Astrocyte (in vitro differentiated cells and primary cell): ENCODE measurements around the gene TSPAN14. TPM values are rescaled to one million over a fixed set of nuclear protein-coding genes. Genes with fewer than 3 reads are reported as not detected.

Experiments used
- DNase-seq: peaks from one replicate; pipeline ENCODE4 v3.0.0-alpha.2; 2010; ENCODE audit warnings: low read depth
- FAIRE-seq: peaks from 2 replicates; lab custom pipeline; 2011; peaks lifted over from hg19 to GRCh38; lab: Jason Lieb, UNC
- H2AFZ ChIP-seq: 2 replicates; pipeline ENCODE4 v1.6.0; 2012; ENCODE audit warnings: low read depth, low read length, inconsistent platforms
- H3K27ac ChIP-seq: 2 replicates; pipeline ENCODE4 v1.5.1; 2011; ENCODE audit warnings: low read depth, low read length, inconsistent platforms
- H3K27me3 ChIP-seq: 2 replicates; pipeline ENCODE4 v1.6.0; 2011; ENCODE audit warnings: low read length, inconsistent platforms; ENCODE audit not compliant: insufficient read depth
- H3K36me3 ChIP-seq: 2 replicates; pipeline ENCODE4 v1.5.1; 2011; ENCODE audit warnings: low read length, inconsistent platforms; ENCODE audit not compliant: insufficient read depth
- H3K4me1 ChIP-seq: 2 replicates; pipeline ENCODE4 v1.5.1; 2011; ENCODE audit warnings: low read length, inconsistent platforms; ENCODE audit not compliant: insufficient read depth
- H3K4me2 ChIP-seq: 2 replicates; pipeline ENCODE4 v1.6.0; 2012; ENCODE audit warnings: low read length, inconsistent platforms
- H3K4me3 ChIP-seq: 2 replicates; pipeline ENCODE4 v1.5.1; 2011; ENCODE audit warnings: low read depth, mild to moderate bottlenecking, low read length, inconsistent platforms; ENCODE audit not compliant: insufficient read depth
- H3K79me2 ChIP-seq: 2 replicates; pipeline ENCODE4 v1.6.0; 2012; ENCODE audit warnings: mild to moderate bottlenecking, low read length, inconsistent platforms; ENCODE audit not compliant: insufficient read depth
- H3K9ac ChIP-seq: 2 replicates; pipeline ENCODE4 v1.6.0; 2012; ENCODE audit warnings: mild to moderate bottlenecking, low read length, inconsistent platforms
- H3K9me3 ChIP-seq: 2 replicates; pipeline ENCODE4 v1.5.1; 2012; ENCODE audit warnings: low read depth, mild to moderate bottlenecking, low read length, inconsistent platforms; ENCODE audit not compliant: insufficient read depth
- H4K20me1 ChIP-seq: 2 replicates; pipeline ENCODE4 v1.6.0; 2012; ENCODE audit warnings: low read length, inconsistent platforms; ENCODE audit not compliant: insufficient read depth
- H3K27ac Mint-ChIP-seq: one replicate; pipeline ENCODE4 v1.8.0; 2021; ENCODE audit warnings: mild to moderate bottlenecking, mixed read lengths; ENCODE audit not compliant: unreplicated experiment
- H3K27me3 Mint-ChIP-seq: one replicate; pipeline ENCODE4 v1.8.0; 2021; ENCODE audit warnings: low read depth, mixed read lengths; ENCODE audit not compliant: unreplicated experiment
- H3K36me3 Mint-ChIP-seq: one replicate; pipeline ENCODE4 v1.8.0; 2021; ENCODE audit warnings: low read depth, mixed read lengths; ENCODE audit not compliant: unreplicated experiment
- H3K4me1 Mint-ChIP-seq: one replicate; pipeline ENCODE4 v1.8.0; 2021; ENCODE audit warnings: low read depth, mixed read lengths; ENCODE audit not compliant: unreplicated experiment
- H3K4me3 Mint-ChIP-seq: one replicate; pipeline ENCODE4 v1.8.0; 2021; ENCODE audit warnings: mild to moderate bottlenecking, moderate library complexity, mixed read lengths; ENCODE audit not compliant: unreplicated experiment
- H3K9me3 Mint-ChIP-seq: one replicate; pipeline ENCODE4 v1.8.0; 2021; ENCODE audit warnings: mild to moderate bottlenecking, mixed read lengths; ENCODE audit not compliant: unreplicated experiment
- CTCF ChIP-seq: IDR thresholded peaks from 2 replicates; pipeline ENCODE4 v1.5.1; 2011; ENCODE audit warnings: low read depth, mild to moderate bottlenecking, inconsistent platforms, low read length, moderate library complexity; ENCODE audit not compliant: insufficient read depth
- EZH2 ChIP-seq: IDR thresholded peaks from 2 replicates; pipeline ENCODE4 v1.6.1; 2012; ENCODE audit warnings: mild to moderate bottlenecking, low read length, inconsistent platforms; ENCODE audit not compliant: insufficient read depth
- total RNA-seq: library from RNA; stranded (reverse); gene quantifications from 2 replicates; pipeline ENCODE4 v1.2.1, GENCODE V29; 2021

Gene TSPAN14
- total RNA-seq, 1 donor from 2014 or later, result 140 TPM

- DNase-seq (no peak), FAIRE-seq (no peak)
- Mint-ChIP-seq H3K27me3 (no peaks in the 10 kb centered on the region), H3K4me1 (peaks cover 75% of the 10 kb centered on the region), H3K36me3 (peaks cover 14% of the 10 kb centered on the region), H3K27ac (no peak overlapping the region), H3K9me3 (no peaks in the 10 kb centered on the region), H3K4me3 (no peak overlapping the region)
- Histone ChIP-seq H3K27me3 (no peaks in the 10 kb centered on the region), H3K79me2 (peaks cover 96% of the 10 kb centered on the region), H3K4me2 (no peak overlapping the region), H2AFZ (no peak overlapping the region), H3K9ac (no peak overlapping the region), H3K4me1 (peaks cover 59% of the 10 kb centered on the region), H3K4me3 (no peak overlapping the region), H3K27ac (no peak overlapping the region), H4K20me1 (peaks cover 76% of the 10 kb centered on the region), H3K36me3 (peaks cover 9% of the 10 kb centered on the region), H3K9me3 (no peaks in the 10 kb centered on the region)
- TF ChIP-seq CTCF, result no peak
- TF ChIP-seq EZH2, result no peak
These were observed 14.8 kb downstream of the TSPAN14 start for GRCh38 chr10:80468806-80469421.

- Mint-ChIP-seq H3K4me3 (no peak overlapping the region), H3K27ac (no peak overlapping the region), H3K27me3 (no peaks in the 10 kb centered on the region), H3K36me3 (peaks cover 14% of the 10 kb centered on the region), H3K9me3 (no peaks in the 10 kb centered on the region), H3K4me1 (peaks cover 74% of the 10 kb centered on the region)
- H3K9me3 ChIP-seq, result no peaks in the 10 kb centered on the region
- peaks cover 9% of the 10 kb centered on the region for H3K36me3 ChIP-seq
- H3K79me2 ChIP-seq, result peaks cover 96% of the 10 kb centered on the region
- peaks cover 77% of the 10 kb centered on the region for H4K20me1 ChIP-seq
- no peak overlapping the region for H3K27ac ChIP-seq
- DNase-seq, result no peak
- no peak for TF ChIP-seq EZH2
- H3K4me1 ChIP-seq, result peaks cover 49% of the 10 kb centered on the region
- H3K4me3 ChIP-seq, result no peak overlapping the region
- no peak for FAIRE-seq
- no peaks in the 10 kb centered on the region for H3K27me3 ChIP-seq
- H2AFZ ChIP-seq, result no peak overlapping the region
- no peak overlapping the region for H3K9ac ChIP-seq
- H3K4me2 ChIP-seq, result no peak overlapping the region
These were observed 16.2 kb downstream of the TSPAN14 start for GRCh38 chr10:80470266-80470665.

- no peaks in the 10 kb centered on the region for H3K27me3 ChIP-seq
These were observed 16.9 kb downstream of the TSPAN14 start for GRCh38 chr10:80471001-80471400.

More at GRCh38 chr10:80471001-80471400, 16.9 kb downstream of the TSPAN14 start:
- DNase-seq (no peak), FAIRE-seq (no peak)
- Histone ChIP-seq H3K4me2 (peak overlapping the region; percentile 36), H4K20me1 (peaks cover 69% of the 10 kb centered on the region), H3K79me2 (peaks cover 96% of the 10 kb centered on the region), H3K27ac (peak overlapping the region; percentile 74), H3K9me3 (no peaks in the 10 kb centered on the region), H3K9ac (no peak overlapping the region), H3K36me3 (peaks cover 9% of the 10 kb centered on the region), H3K4me1 (peaks cover 42% of the 10 kb centered on the region), H2AFZ (no peak overlapping the region), H3K4me3 (no peak overlapping the region)
- H3K4me3 Mint-ChIP-seq, result no peak overlapping the region
- peaks cover 71% of the 10 kb centered on the region for H3K4me1 Mint-ChIP-seq
- H3K27me3 Mint-ChIP-seq, result no peaks in the 10 kb centered on the region
- H3K27ac Mint-ChIP-seq, result no peak overlapping the region
- H3K9me3 Mint-ChIP-seq, result no peaks in the 10 kb centered on the region
- peaks cover 14% of the 10 kb centered on the region for H3K36me3 Mint-ChIP-seq
- TF ChIP-seq CTCF (no peak), EZH2 (no peak)
